Measurements from ENCODE around the gene CSMD2. TPM values are rescaled to one million over a fixed set of nuclear protein-coding genes. Genes with fewer than 3 reads are reported as not detected.

Gene CSMD2
- total and polyA plus RNA-seq, 4 experiments from 2014 or later: not detected

GRCh38 chr1:34050709-34051485, 114.1 kb downstream of the CSMD2 start:
- no peak for DNase-seq
- Histone ChIP-seq H3K27ac (ENCODE audit: low read depth, low read length) (no peak overlapping the region), H3K27me3 (ENCODE audit: insufficient read depth, low read length) (no peaks in the 10 kb centered on the region), H3K9me3 (ENCODE audit: control insufficient read depth in 1 of 2, low read length in 2 of 2) (no peaks in the 10 kb centered on the region), H3K4me3 (ENCODE audit: low read length in 2 of 2) (no peak overlapping the region), H3K4me1 (ENCODE audit: insufficient read depth, low read length) (no peaks in the 10 kb centered on the region), H3K36me3 (ENCODE audit: insufficient read depth, low read length) (no peaks in the 10 kb centered on the region)
- H3K4me3 Mint-ChIP-seq: no peak overlapping the region
- peaks cover 0 to 8% (median 2%) of the 10 kb centered on the region in 8 donors for H3K9me3 Mint-ChIP-seq
- ChIA-PET POLR2A (ENCODE audit: partially characterized antibody) (no interaction called here), CTCF (ENCODE audit: partially characterized antibody) (no interaction called here)
- no peak overlapping the region for H3K27ac Mint-ChIP-seq
- no peaks in the 10 kb centered on the region for H3K4me1 Mint-ChIP-seq
- no peaks in the 10 kb centered on the region for H3K36me3 Mint-ChIP-seq
- peaks cover 0 to 3% of the 10 kb centered on the region in 2 donors for H3K27me3 Mint-ChIP-seq
- intact Hi-C loops (cut with micrococcal nuclease): no loop called here

DNA sequence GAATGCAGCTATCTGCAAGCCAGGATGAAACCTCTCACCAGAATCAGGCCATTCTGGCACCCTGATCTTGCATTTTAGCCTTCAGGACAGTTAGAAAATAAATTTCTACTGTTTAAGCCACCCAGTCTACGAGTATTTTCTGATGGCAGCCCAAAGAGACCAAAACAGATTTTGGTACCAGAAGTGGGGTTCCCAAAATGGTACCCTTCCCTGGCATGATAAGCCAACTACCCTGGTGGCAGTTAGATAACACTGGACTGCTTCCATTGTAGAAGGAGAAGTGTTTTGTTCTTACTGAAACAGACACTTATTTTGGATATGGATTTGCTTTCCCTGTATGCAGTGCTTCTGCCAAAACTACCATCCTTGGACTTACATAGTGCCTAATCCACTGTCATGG, 115.0 kb downstream of the CSMD2 start:
- peaks cover 0 to 3% of the 10 kb centered on the region in 2 donors for H3K27me3 Mint-ChIP-seq
- intact Hi-C loops (cut with micrococcal nuclease): no loop called here
- H3K4me3 Mint-ChIP-seq: no peak overlapping the region
- H3K9me3 Mint-ChIP-seq: peaks cover 0 to 8% (median 2%) of the 10 kb centered on the region in 8 donors
- no peaks in the 10 kb centered on the region for H3K4me1 ChIP-seq (ENCODE audit: insufficient read depth, low read length)
- H3K4me3 ChIP-seq (ENCODE audit: low read length in 2 of 2): no peak overlapping the region
- no peak for DNase-seq
- H3K27ac Mint-ChIP-seq: no peak overlapping the region
- no peaks in the 10 kb centered on the region for H3K4me1 Mint-ChIP-seq
- H3K27ac ChIP-seq (ENCODE audit: low read depth, low read length): no peak overlapping the region
- no peaks in the 10 kb centered on the region for H3K36me3 Mint-ChIP-seq
- no peaks in the 10 kb centered on the region for H3K9me3 ChIP-seq (ENCODE audit: control insufficient read depth in 1 of 2, low read length in 2 of 2)
- ChIA-PET CTCF (ENCODE audit: partially characterized antibody) (no interaction called here), POLR2A (ENCODE audit: partially characterized antibody) (no interaction called here)
- H3K27me3 ChIP-seq (ENCODE audit: insufficient read depth, low read length): no peaks in the 10 kb centered on the region
- H3K36me3 ChIP-seq (ENCODE audit: insufficient read depth, low read length): no peaks in the 10 kb centered on the region

- no peaks in the 10 kb centered on the region for H3K36me3 Mint-ChIP-seq
- POLR2A ChIA-PET (ENCODE audit: partially characterized antibody): no interaction called here
These were observed 115.6 kb downstream of the CSMD2 start for GRCh38 chr1:34049477-34049876.

DNA sequence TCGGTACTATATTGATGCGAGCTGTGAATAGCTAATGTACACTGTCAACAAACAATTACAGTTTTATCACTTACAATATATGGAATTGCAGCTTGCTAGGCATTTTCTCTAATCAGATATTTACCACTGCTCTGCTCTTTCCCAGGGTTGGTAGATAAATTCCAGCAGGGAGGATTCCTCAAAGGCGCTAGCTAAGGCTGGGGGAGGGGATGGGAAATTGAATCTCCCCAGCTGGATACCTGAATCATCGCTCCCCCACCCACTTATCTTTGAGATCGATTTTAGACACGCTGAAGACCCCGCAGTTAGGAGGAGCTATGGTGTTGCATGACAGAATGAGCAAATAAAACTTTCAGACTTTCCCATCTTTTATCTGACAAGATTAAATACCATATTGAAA, 127.2 kb downstream of the CSMD2 start:
- DNase-seq: no peak
- no peak overlapping the region for H3K27ac Mint-ChIP-seq
- H3K36me3 ChIP-seq (ENCODE audit: insufficient read depth, low read length): no peaks in the 10 kb centered on the region
- ChIA-PET POLR2A (ENCODE audit: partially characterized antibody) (no interaction called here), CTCF (ENCODE audit: partially characterized antibody) (no interaction called here)
- H3K9me3 Mint-ChIP-seq: no peaks in the 10 kb centered on the region
- no peaks in the 10 kb centered on the region for H3K9me3 ChIP-seq (ENCODE audit: control insufficient read depth in 1 of 2, low read length in 2 of 2)
- H3K4me3 ChIP-seq (ENCODE audit: low read length in 2 of 2): no peak overlapping the region
- no peaks in the 10 kb centered on the region for H3K27me3 ChIP-seq (ENCODE audit: insufficient read depth, low read length)
- peaks cover 0 to 2% of the 10 kb centered on the region in 2 donors for H3K27me3 Mint-ChIP-seq
- H3K36me3 Mint-ChIP-seq: no peaks in the 10 kb centered on the region
- H3K4me3 Mint-ChIP-seq: no peak overlapping the region
- no peaks in the 10 kb centered on the region for H3K4me1 ChIP-seq (ENCODE audit: insufficient read depth, low read length)
- no peak overlapping the region for H3K27ac ChIP-seq (ENCODE audit: low read depth, low read length)
- intact Hi-C loops (cut with micrococcal nuclease): no loop called here
- H3K4me1 Mint-ChIP-seq: no peaks in the 10 kb centered on the region

More at GRCh38 chr1:34049477-34049876, 115.6 kb downstream of the CSMD2 start:
- DNase-seq: no peak
- no peak overlapping the region for H3K4me3 Mint-ChIP-seq
- H3K27me3 Mint-ChIP-seq: peaks cover 0 to 3% of the 10 kb centered on the region in 2 donors
- H3K27ac Mint-ChIP-seq: no peak overlapping the region
- Histone ChIP-seq H3K4me1 (ENCODE audit: insufficient read depth, low read length) (no peaks in the 10 kb centered on the region), H3K36me3 (ENCODE audit: insufficient read depth, low read length) (no peaks in the 10 kb centered on the region), H3K27ac (ENCODE audit: low read depth, low read length) (no peak overlapping the region), H3K4me3 (ENCODE audit: low read length in 2 of 2) (no peak overlapping the region), H3K9me3 (ENCODE audit: control insufficient read depth in 1 of 2, low read length in 2 of 2) (no peaks in the 10 kb centered on the region), H3K27me3 (ENCODE audit: insufficient read depth, low read length) (no peaks in the 10 kb centered on the region)
- CTCF ChIA-PET (ENCODE audit: partially characterized antibody): no interaction called here
- intact Hi-C loops (cut with micrococcal nuclease): no loop called here
- H3K9me3 Mint-ChIP-seq: peaks cover 0 to 8% (median 2%) of the 10 kb centered on the region in 8 donors
- no peaks in the 10 kb centered on the region for H3K4me1 Mint-ChIP-seq

DNA sequence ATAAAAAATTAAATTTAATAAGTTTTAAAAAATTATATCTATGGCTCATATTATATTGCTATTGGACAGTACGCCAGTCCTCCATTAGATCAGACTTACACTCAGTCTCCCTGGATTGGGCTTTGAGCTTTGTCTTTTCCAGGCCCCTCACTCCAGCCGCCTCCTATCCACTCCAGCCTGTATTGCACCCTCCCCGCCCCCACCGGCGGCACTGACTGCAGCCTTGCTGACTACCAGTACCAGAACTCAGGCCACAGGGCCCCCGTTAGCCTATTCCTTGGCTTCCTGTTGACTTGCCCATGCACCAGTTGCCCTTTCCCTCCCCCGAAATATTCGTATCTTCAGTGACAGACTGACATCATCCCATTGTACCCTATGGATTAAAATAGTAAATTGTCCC, 127.9 kb downstream of the CSMD2 start:
- Histone ChIP-seq H3K27me3 (ENCODE audit: insufficient read depth, low read length) (no peaks in the 10 kb centered on the region), H3K9me3 (ENCODE audit: control insufficient read depth in 1 of 2, low read length in 2 of 2) (no peaks in the 10 kb centered on the region), H3K36me3 (ENCODE audit: insufficient read depth, low read length) (no peaks in the 10 kb centered on the region), H3K4me1 (ENCODE audit: insufficient read depth, low read length) (no peaks in the 10 kb centered on the region), H3K27ac (ENCODE audit: low read depth, low read length) (no peak overlapping the region), H3K4me3 (ENCODE audit: low read length in 2 of 2) (no peak overlapping the region)
- no peaks in the 10 kb centered on the region for H3K36me3 Mint-ChIP-seq
- no peak overlapping the region for H3K27ac Mint-ChIP-seq
- DNase-seq: no peak
- intact Hi-C loops (cut with micrococcal nuclease): no loop called here
- CTCF ChIA-PET (ENCODE audit: partially characterized antibody): no interaction called here
- no peaks in the 10 kb centered on the region for H3K4me1 Mint-ChIP-seq
- POLR2A ChIA-PET (ENCODE audit: partially characterized antibody): no interaction called here
- no peaks in the 10 kb centered on the region for H3K9me3 Mint-ChIP-seq
- no peak overlapping the region for H3K4me3 Mint-ChIP-seq
- H3K27me3 Mint-ChIP-seq: peaks cover 0 to 3% of the 10 kb centered on the region in 2 donors

GRCh38 chr1:34034036-34034435, 131.0 kb downstream of the CSMD2 start:
- no peaks in the 10 kb centered on the region for H3K27me3 ChIP-seq (ENCODE audit: insufficient read depth, low read length)
- Mint-ChIP-seq H3K9me3 (no peaks in the 10 kb centered on the region), H3K27me3 (peaks cover 4 to 5% of the 10 kb centered on the region in 2 donors), H3K27ac (no peak overlapping the region), H3K36me3 (no peaks in the 10 kb centered on the region), H3K4me3 (no peak overlapping the region), H3K4me1 (no peaks in the 10 kb centered on the region)
- H3K27ac ChIP-seq (ENCODE audit: low read depth, low read length): no peak overlapping the region
- H3K36me3 ChIP-seq (ENCODE audit: insufficient read depth, low read length): no peaks in the 10 kb centered on the region
- H3K4me1 ChIP-seq (ENCODE audit: insufficient read depth, low read length): no peaks in the 10 kb centered on the region
- no peaks in the 10 kb centered on the region for H3K9me3 ChIP-seq (ENCODE audit: control insufficient read depth in 1 of 2, low read length in 2 of 2)
- CTCF ChIA-PET (ENCODE audit: partially characterized antibody): no interaction called here
- no peak overlapping the region for H3K4me3 ChIP-seq (ENCODE audit: low read length in 2 of 2)
- intact Hi-C loops (cut with micrococcal nuclease): no loop called here
- POLR2A ChIA-PET (ENCODE audit: partially characterized antibody): no interaction called here
- DNase-seq: no peak

DNA sequence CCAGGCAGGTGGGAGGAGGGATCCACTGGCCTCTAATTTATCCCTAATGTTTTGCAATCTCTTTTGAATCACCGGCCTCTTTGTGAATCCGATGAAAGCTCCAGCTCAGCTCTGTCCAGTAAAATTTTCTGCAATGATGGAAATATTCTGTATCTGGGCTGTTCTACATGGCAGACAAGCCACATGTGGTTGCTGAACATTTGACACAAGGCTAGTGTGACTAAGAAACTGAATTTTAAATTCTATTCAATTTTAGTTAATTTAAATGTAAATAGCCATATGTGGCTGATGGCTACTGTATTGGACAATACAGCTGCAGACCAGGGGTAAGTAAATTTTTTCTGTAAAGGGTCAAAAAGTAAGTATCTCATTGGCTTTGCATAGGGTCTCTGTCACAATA, 135.1 kb downstream of the CSMD2 start:
- H3K27ac Mint-ChIP-seq: no peak overlapping the region
- H3K9me3 Mint-ChIP-seq: no peaks in the 10 kb centered on the region
- Histone ChIP-seq H3K27ac (ENCODE audit: low read depth, low read length) (no peak overlapping the region), H3K4me1 (ENCODE audit: insufficient read depth, low read length) (no peaks in the 10 kb centered on the region), H3K27me3 (ENCODE audit: insufficient read depth, low read length) (no peaks in the 10 kb centered on the region), H3K9me3 (ENCODE audit: control insufficient read depth in 1 of 2, low read length in 2 of 2) (no peaks in the 10 kb centered on the region), H3K36me3 (ENCODE audit: insufficient read depth, low read length) (no peaks in the 10 kb centered on the region), H3K4me3 (ENCODE audit: low read length in 2 of 2) (no peak overlapping the region)
- intact Hi-C loops (cut with micrococcal nuclease): no loop called here
- peaks cover 13 to 14% of the 10 kb centered on the region in 2 donors for H3K27me3 Mint-ChIP-seq
- H3K36me3 Mint-ChIP-seq: no peaks in the 10 kb centered on the region
- no peak for DNase-seq
- H3K4me3 Mint-ChIP-seq: no peak overlapping the region
- CTCF ChIA-PET (ENCODE audit: partially characterized antibody): no interaction called here
- POLR2A ChIA-PET (ENCODE audit: partially characterized antibody): no interaction called here
- H3K4me1 Mint-ChIP-seq: no peaks in the 10 kb centered on the region
